ENCODE measurements around the gene ARID3C.
"Not testable (repeated sequence)": the region's sequence is repeated elsewhere in the genome, so short reads cannot be mapped to it uniquely, and the experiment has no call there.

Gene ARID3C

DNA sequence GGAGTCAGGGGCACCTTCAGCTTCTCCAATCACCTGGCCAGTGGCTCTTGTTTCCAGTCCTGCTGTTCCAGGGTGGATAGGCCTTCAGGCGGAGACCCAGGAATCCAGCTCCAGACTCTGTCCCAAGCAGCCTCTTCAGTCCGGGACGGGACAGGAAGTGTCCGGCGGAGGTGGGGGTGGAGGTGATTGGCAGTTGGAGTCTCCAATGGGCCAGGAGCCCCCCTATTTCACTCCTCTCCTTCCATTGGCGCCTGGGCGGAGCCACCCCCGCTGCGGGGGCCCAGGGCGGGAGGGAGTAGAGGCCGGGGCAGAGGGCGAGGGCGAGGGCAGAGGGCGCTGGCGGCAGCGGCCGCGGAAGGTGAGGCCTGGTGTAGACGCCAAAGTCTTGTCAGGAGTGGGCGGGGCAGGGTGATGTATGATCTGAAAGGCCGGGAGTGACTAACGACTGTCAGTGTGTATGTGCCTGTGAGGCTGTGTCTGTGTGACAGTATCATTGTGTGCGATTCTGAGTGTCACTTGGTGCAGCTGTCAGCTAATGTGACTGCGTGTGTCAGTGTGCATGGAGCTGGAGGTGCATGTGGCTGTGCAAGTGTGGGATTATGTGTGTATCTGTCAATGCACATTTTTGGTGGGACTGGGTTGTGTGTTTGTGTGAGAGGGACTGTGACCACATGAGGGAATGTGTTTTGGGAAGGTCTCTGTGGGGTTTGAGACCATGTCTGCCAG lies 23.2 kb upstream of the ARID3C start, which contains the start of gene IL11RA:
TSS of gene IL11RA (plus strand) at position 310 of the 726 bp plus-strand sequence. CDS start 3,033 bp downstream, outside the sequence.
- peak; percentile 88 for DNase-seq (ENCODE audit: low spot score)

- no peak for DNase-seq (ENCODE audit: low spot score)
Observed at GRCh38 chr9:34651321-34651720, 22.5 kb upstream of the ARID3C start.

DNA sequence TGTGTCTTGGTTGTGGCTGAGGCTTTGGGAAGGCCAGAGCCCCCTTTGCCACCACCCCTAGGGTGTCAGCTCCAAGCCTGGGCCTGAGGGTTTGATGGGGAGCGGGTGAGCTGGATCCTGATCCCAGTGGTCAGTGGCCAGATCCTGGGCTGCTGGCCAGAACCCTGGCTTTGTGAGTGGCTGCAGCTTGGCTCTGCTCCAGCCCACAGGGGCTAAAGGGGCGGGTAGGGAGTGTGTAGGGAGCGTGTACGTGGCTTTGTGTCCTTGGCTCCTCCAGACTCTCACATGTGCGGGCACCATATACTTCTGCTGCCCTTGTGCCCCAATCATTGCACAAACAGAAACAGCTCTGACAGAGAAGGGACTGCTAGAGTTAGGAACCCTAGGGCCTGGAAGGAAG lies 21.9 kb upstream of the ARID3C start:
- no peak for DNase-seq (ENCODE audit: low spot score)

- DNase-seq (ENCODE audit: low spot score), result no peak
Observed at GRCh38 chr9:34648673-34649072, 19.8 kb upstream of the ARID3C start.

DNA sequence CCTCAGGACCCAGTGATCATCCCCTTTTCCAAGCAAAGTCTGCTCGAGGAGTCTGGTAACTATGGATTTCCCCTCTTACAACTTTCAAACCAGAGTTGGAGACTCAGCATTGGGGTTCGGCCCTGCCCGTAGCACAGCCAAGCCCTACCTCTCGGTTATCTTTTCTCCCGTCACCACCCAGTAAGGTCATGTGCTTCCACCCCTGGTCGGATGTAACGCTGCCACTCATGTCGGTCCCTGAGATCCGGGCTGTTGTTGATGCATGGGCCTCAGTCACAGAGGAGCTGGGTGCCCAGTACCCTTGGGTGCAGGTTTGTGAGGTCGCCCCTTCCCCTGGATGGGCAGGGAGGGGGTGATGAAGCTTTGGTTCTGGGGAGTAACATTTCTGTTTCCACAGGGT lies 18.8 kb upstream of the ARID3C start:
- DNase-seq (ENCODE audit: low spot score), result no peak

GRCh38 chr9:34647084-34647403 lies 18.2 kb upstream of the ARID3C start:
- no peak for DNase-seq (ENCODE audit: low spot score)

GRCh38 chr9:34646211-34647083 lies 17.6 kb upstream of the ARID3C start, which contains the start of gene GALT:
Gene GALT, plus strand, starts transcription at chr9:34646675. Its CDS starts 30 bp downstream, at chr9:34646705.
- DNase-seq (ENCODE audit: low spot score), result peak; percentile 95

GRCh38 chr9:34644766-34645314 lies 16.0 kb upstream of the ARID3C start:
- DNase-seq (ENCODE audit: low spot score), result peak; percentile 43

- DNase-seq (ENCODE audit: low spot score), result no peak
Observed at GRCh38 chr9:34642679-34643078, 13.8 kb upstream of the ARID3C start.

DNA sequence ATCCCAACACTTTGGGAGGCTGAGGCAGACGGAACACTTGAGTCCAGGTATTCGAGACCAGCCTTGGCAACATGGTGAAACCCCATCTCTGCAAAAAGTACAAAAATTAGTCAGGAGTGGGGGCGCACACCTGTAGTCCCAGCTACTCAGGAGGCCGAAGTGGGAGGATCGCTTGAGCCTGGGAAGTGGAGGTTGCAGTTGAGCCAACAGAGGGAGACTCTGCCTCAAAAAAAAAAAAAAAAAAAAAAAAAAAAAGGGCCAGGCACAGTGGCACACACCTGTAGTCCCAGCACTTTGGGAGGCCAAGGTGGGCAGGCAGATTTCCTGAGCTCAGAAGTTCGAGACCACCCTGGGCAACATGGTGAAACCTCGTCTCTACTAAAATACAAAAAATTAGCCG lies 10.5 kb upstream of the ARID3C start:
- DNase-seq (ENCODE audit: low spot score), result not testable (repeated sequence)

- no peak for DNase-seq (ENCODE audit: low spot score)
Observed at GRCh38 chr9:34638138-34638445, 9.2 kb upstream of the ARID3C start.

DNA sequence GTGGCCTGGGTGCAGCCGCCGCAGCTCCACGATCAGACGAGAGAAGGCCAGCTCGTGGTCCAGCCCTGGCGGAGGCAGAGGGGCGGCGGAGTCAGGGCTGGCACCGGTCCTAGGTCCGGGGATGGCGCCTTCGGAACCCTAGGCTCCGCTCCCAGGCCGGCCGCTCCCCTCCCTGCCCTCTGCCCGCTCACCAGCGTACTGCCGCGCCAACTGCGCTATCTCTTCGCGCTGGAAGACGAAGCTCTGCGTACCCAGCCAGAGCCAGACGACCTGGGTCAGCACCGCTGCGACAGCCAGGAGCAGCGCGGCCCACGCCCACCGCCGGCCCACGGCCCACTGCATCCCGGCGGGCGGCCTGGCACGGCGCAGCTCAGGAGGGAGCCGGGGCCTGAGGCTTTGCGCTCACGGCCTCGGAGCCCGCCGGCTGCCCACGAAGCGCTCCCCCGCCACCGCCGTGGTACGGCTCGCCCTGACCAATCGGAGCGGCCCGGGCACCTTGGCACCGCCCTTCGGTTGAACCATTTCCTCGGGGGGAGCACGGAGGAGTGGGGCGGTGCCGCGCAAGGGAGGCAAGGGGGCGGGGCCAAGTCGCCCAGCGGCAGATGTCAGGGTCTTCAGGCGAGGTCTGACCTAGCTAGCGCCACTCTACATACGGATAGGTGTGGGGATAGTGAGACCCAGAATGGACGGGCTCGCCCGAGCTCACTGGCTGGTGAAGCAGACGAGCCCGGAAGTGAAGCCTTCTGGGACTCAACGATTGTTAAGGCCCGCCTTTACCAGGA lies 8.7 kb upstream of the ARID3C start, which contains the start of gene SIGMAR1:
TSS of gene SIGMAR1 (minus strand) at position 432 of the 782 bp plus-strand sequence. CDS start at position 342, 90 bp downstream.
- DNase-seq (ENCODE audit: low spot score), result peak; percentile 85

DNA sequence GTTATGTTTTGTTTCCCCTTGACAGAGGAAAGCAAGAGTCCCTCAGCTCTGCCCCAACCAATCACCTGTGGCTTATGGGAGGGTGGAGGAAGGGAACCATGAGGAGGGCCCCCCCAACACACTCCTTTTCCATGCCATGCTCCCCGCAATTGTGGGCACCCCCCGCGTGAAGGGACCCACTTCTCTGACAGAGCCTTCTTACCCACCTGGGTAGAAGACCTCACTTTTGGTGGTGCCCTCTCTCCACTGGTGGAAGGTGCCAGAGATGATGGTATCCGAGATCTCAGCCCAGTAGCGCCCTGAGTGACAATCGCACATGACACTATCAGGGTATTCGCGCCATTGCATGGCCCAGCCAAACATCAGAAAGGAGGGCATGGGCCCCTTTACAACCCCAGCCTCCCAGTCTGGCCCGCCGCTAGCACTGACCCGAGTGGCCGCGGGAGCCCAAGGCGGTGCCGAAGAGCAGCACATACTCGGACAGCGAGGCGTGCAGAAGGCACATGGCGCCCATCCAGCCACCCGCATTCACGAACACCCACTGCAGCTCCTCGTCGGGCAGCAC lies 8.0 kb upstream of the ARID3C start:
- DNase-seq (ENCODE audit: low spot score), result no peak

GRCh38 chr9:34635556-34635955 lies 6.7 kb upstream of the ARID3C start:
- DNase-seq (ENCODE audit: low spot score), result no peak

DNA sequence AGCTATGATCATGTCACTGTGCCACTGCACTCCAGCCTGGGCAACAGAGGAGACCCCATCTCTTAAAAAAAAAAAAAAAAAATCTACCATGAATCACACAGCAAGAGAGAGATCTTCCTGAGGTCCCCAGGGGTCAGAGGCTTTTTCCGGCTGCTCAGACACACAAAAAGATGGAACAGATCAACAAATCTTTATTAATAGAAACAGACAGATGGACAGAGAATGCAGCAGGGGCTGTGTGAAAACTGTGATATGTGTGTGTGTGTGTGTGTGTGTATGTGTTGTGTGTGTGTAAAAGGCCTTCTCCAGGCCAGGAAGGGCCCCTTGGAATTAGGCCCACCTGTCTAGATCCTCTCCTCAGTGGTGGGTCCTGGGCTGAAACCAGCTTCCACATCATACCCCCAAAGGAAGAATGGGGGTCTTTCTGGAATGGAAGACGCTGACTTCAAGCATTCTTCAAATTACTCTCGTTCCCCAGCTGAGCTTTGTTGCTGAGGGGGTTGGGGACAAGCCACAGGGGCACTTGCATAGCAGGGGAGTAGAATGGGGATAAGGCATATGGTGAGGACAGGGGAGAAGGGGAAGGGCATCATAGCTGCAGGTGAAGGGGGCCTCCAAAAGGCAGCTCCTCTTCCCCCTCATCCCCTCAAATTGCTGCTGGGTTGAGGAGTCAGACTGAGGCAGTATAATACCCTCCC lies 5.8 kb upstream of the ARID3C start:
- DNase-seq (ENCODE audit: low spot score), result no peak

DNA sequence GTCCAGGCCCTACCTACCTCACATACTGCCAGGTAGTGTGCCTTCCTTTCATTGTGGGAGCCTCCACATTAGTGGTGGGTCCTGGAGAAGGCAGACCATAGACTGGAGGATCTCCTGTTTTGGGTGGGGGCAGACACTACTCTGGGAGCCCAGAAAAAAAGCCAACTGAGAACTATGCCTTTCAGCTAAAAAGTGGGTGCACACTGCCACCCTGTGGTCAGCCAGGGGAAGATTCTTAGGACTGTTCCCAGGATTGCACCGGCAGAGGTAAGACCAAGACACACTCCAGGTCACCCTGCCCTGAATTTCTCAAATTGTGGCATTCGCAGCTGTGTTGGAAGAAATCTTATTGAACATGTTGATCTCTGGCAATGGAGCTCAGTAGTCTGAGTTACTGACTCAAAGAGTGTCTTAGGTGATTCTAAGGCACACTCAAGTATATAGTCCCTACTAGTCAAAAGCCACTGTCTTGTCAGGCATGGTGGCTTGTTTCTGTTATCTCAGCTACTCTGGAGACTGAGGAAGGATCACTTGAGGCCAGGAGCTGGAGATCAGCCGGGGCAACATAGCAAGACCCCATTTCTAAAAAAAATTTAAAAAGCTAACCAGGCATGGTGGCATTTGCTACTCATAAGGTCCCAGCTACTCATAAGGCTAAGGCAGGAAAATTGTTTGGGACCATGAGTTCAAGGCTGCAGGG lies 5.1 kb upstream of the ARID3C start:
- peak; percentile 78 for DNase-seq (ENCODE audit: low spot score)

- DNase-seq (ENCODE audit: low spot score), result no peak
Observed at GRCh38 chr9:34633166-34633565, 4.3 kb upstream of the ARID3C start.

DNA sequence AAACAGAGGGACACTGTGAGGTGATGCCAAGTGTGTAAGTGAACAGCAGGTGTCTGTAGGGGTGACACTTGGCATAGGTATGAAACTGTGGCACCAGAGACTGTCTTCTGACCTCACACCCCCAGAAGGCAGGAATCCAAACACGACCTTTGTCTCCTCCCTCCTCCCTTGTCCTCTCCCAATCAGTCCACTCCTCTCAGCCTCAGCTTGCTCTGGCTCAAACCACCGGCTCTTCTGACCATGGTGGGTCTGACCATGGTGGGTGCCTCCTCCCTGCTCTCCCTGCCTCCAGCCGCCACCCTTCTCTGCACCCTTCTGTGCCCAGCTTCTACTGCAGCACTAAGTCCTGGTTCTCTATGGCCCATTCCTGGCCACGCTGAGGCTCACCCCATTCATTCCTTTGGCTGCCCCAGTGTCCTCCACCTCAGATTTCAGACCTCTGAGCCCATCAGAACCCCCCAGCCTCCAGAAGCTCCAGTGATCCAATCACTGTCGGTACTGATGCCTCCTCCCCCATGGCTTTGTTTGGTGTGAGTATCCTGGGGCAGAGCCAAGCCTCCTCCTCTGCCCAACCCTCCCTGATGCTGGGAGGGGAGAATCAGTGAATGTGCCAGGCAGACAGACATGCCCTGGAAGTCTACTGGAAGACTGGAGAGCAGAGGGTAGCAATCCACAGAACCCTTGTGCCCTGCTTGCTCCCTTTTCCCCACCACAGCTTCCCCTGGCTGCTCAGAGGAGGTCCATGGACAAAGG lies 1.7 kb upstream of the ARID3C start:
- DNase-seq (ENCODE audit: low spot score), result no peak

- no peak for DNase-seq (ENCODE audit: low spot score)
Observed at GRCh38 chr9:34629491-34629808, 584 bp upstream of the ARID3C start.

All from HuH-7 (cell line).